Measurements from ENCODE around the gene C5orf46. TPM values are rescaled to one million over a fixed set of nuclear protein-coding genes. Genes with fewer than 3 reads are reported as not detected.

C5orf46 gene
- total and polyA plus RNA-seq, 2 donors (not counting 1 experiment from before 2014, with no cell fraction given), result not detected

DNA sequence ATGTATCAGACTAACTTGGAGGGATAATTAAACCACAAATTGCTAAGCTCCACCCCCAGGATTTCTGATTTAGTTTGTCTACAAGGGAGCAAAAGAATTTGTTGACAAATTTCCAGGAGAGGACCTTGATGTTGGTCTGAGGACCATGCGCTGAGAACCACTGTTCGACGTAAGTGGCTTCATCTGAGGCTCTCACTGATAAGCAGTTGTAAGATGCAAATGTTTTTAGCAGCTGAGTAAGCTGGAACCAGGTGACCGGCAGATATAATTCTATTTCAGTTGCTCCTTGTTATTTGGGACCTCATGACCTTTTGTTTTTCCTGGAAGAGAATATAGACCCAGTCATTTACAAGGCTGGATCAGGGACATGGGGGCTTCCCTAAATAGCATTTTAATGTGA is 60.7 kb downstream of the C5orf46 start:
- peaks cover 10% of the 10 kb centered on the region for H3K27me3 Mint-ChIP-seq
- CTCF ChIA-PET, result interaction anchor here (1.3 to 2.0 kb wide), 2 partner anchors 9 to 12 kb away, joined by 7 to 8 read pairs; no protein-coding TSS in a partner anchor
- TF ChIP-seq CTCF (IDR thresholded peaks at IDR 0.05) (no peak), EZH2 (IDR thresholded peaks at IDR 0.05; ENCODE audit: borderline replicate concordance, insufficient read depth, low read depth, low read length, poor library complexity, severe bottlenecking) (no peak)

GRCh38 chr5:147844846-147845245 is 61.5 kb downstream of the C5orf46 start:
- Mint-ChIP-seq H3K27ac (no peak overlapping the region), H3K4me1 (no peaks in the 10 kb centered on the region), H3K4me3 (no peak overlapping the region), H3K9me3 (ENCODE audit: insufficient read depth) (no peaks in the 10 kb centered on the region), H3K27me3 (peaks cover 10% of the 10 kb centered on the region)
- no peaks in the 10 kb centered on the region for H3K36me3 ChIP-seq (replicated peaks in 1 of 2; ENCODE audit: control extremely low read depth in 1 of 2, control insufficient read depth in 1 of 2, extremely low read depth in 1 of 2, insufficient read depth in 2 of 2, low read length in 1 of 2)
- DNase-seq (no peak), ATAC-seq (ENCODE audit: low read depth) (no peak)
- H3K27ac ChIP-seq (ENCODE audit: low read length in 2 of 2), result no peak overlapping the region
- no peak overlapping the region for H3K9ac ChIP-seq (ENCODE audit: low read length)
- no peaks in the 10 kb centered on the region for H3K79me2 ChIP-seq (ENCODE audit: control insufficient read depth, insufficient read depth, low read length)
- no peaks in the 10 kb centered on the region for H4K20me1 ChIP-seq (ENCODE audit: control insufficient read depth, insufficient read depth, low read length, poor library complexity, severe bottlenecking)
- TF ChIP-seq EZH2 (IDR thresholded peaks at IDR 0.05; ENCODE audit: borderline replicate concordance, insufficient read depth, low read depth, low read length, poor library complexity, severe bottlenecking) (no peak), CTCF (IDR thresholded peaks at IDR 0.05) (no peak)
- ChIA-PET CTCF (interaction anchor here (1.3 to 2.0 kb wide), 2 partner anchors 10 to 12 kb away, joined by 7 to 8 read pairs; no protein-coding TSS in a partner anchor), POLR2A (no interaction called here)
- no peak overlapping the region for H3K4me3 ChIP-seq (ENCODE audit: control extremely low read depth in 1 of 5, extremely low read depth in 1 of 5, insufficient read depth in 1 of 5, low read depth in 2 of 5, low read length in 4 of 5)
- WGBS (ENCODE audit: insufficient coverage), result no CpG with 5 or more reads among the region's 3 CpGs
- H3K4me2 ChIP-seq (replicated peaks; ENCODE audit: low read depth, low read length, poor library complexity, severe bottlenecking), result no peak overlapping the region
- no peaks in the 10 kb centered on the region for H3K9me3 ChIP-seq (ENCODE audit: control extremely low read depth in 1 of 3, control insufficient read depth in 2 of 3, insufficient read depth in 1 of 3, low read length in 2 of 3)
- no peak overlapping the region for H2AFZ ChIP-seq (ENCODE audit: insufficient read depth, low read depth, low read length, poor library complexity, severe bottlenecking)
- H3K27me3 ChIP-seq (replicated peaks in 1 of 4; ENCODE audit: control extremely low read depth in 1 of 4, control insufficient read depth in 3 of 4, insufficient read depth in 4 of 4, low read length in 3 of 4), result no peaks in the 10 kb centered on the region
- intact Hi-C loops (cut with micrococcal nuclease), result no loop called here
- H3K4me1 ChIP-seq (ENCODE audit: control insufficient read depth in 2 of 2, insufficient read depth in 2 of 2, low read length in 2 of 2), result no peaks in the 10 kb centered on the region

More for the DNA sequence above, 60.7 kb downstream of the C5orf46 start:
- Histone ChIP-seq H3K4me1 (ENCODE audit: control insufficient read depth in 2 of 2, insufficient read depth in 2 of 2, low read length in 2 of 2) (no peaks in the 10 kb centered on the region), H4K20me1 (ENCODE audit: control insufficient read depth, insufficient read depth, low read length, poor library complexity, severe bottlenecking) (no peaks in the 10 kb centered on the region), H3K9ac (ENCODE audit: low read length) (no peak overlapping the region), H2AFZ (ENCODE audit: insufficient read depth, low read depth, low read length, poor library complexity, severe bottlenecking) (no peak overlapping the region), H3K4me3 (ENCODE audit: control extremely low read depth in 1 of 5, extremely low read depth in 1 of 5, insufficient read depth in 1 of 5, low read depth in 2 of 5, low read length in 4 of 5) (no peak overlapping the region), H3K27ac (ENCODE audit: low read length in 2 of 2) (no peak overlapping the region), H3K9me3 (ENCODE audit: control extremely low read depth in 1 of 3, control insufficient read depth in 2 of 3, insufficient read depth in 1 of 3, low read length in 2 of 3) (no peaks in the 10 kb centered on the region), H3K79me2 (ENCODE audit: control insufficient read depth, insufficient read depth, low read length) (no peaks in the 10 kb centered on the region), H3K36me3 (replicated peaks in 1 of 2; ENCODE audit: control extremely low read depth in 1 of 2, control insufficient read depth in 1 of 2, extremely low read depth in 1 of 2, insufficient read depth in 2 of 2, low read length in 1 of 2) (no peaks in the 10 kb centered on the region), H3K4me2 (replicated peaks; ENCODE audit: low read depth, low read length, poor library complexity, severe bottlenecking) (no peak overlapping the region), H3K27me3 (replicated peaks in 1 of 4; ENCODE audit: control extremely low read depth in 1 of 4, control insufficient read depth in 3 of 4, insufficient read depth in 4 of 4, low read length in 3 of 4) (no peaks in the 10 kb centered on the region)
- H3K4me1 Mint-ChIP-seq, result no peaks in the 10 kb centered on the region
- POLR2A ChIA-PET, result no interaction called here
- ATAC-seq (ENCODE audit: low read depth) (no peak), DNase-seq (no peak)
- 92% methylated on average over 4 of the region's 4 CpGs for whole genome bisulfite sequencing (ENCODE audit: insufficient coverage)
- no peak overlapping the region for H3K27ac Mint-ChIP-seq
- intact Hi-C loops (cut with micrococcal nuclease), result no loop called here
- no peaks in the 10 kb centered on the region for H3K9me3 Mint-ChIP-seq (ENCODE audit: insufficient read depth)
- H3K4me3 Mint-ChIP-seq, result no peak overlapping the region

Measured in B cell (primary cell).